Ramos (cell line): ENCODE measurements around the gene CRYBA2.

ENCODE experiments used
- in situ Hi-C: fragments of 300-500 bp; cut with MboI; formaldehyde crosslinking; loops from one replicate; pipeline ENCODE4 v1.14.3; 2022; ENCODE audit warnings: low sequenced_read_pairs; ENCODE audit not compliant: unreplicated experiment

CRYBA2 gene

DNA sequence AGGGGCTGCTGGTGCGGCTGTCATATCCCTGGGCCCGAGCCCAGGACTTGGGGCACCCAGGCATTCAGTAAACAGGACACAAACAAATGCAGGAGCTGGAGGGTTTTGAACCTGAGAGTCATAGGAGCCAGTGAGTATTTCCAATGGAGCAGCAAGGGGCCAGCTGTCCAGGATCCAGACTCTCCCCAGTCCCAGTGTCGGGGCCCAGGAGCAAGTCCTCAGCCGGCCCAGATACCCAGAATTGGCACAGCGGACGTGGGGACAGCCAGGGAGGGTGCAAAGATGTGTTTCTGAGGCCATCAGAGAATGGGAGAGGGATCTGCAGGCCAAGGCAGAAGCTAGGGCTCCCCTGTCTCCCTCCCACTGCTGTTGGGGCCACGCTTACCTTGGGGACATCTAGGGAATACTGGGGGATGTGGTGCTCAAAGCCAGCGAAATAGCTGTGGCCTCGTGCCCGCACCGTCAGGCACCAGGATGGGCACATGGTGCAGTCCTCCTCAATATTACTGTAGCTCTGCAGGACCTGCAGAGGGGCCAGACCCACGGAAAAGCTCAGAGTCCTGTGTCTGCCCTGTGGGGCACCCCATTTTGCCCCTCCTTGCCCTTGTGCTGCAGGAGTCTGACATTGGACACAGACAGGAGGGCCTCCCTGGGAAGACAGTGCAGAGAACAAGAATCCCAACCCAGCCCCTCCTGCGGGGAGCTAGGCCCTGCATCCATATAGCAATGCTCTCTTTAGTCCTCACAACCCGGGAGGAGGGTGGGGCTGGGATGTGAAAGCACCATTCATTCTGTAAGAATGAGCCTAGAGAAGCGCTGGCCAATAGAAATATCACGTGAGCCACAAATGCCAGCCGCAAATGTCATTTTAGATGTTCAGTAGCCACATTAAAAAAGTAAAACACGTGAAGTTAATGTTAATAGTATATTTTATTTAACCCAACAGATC is 32.7 kb upstream of the CRYBA2 start:
- in situ Hi-C loops = loop anchor here (10.0 kb wide), 1 partner anchor 129 kb away; no protein-coding TSS in a partner anchor

DNA sequence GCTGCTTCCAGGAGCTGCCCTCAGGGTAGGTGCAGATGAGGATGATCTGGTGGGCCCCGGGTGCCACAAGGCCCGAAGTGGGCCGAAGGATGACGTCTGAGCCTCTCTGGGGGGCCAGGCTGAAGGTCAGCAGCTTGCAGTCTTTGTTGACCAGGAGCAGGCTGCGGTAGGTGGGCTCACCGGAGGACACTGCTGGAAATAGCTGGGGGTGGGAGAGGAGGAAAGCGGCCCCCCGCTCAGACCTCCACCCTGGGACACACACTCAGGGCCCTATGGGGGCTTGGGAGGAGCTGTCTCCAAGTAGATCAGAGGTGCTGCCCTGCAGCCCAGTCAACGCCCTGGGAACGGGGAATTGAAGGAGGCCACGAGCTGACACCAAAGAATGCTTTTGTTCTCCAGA is 30.8 kb upstream of the CRYBA2 start:
- in situ Hi-C loops = loop anchor here (10.0 kb wide), 1 partner anchor 131 kb away; no protein-coding TSS in a partner anchor

DNA sequence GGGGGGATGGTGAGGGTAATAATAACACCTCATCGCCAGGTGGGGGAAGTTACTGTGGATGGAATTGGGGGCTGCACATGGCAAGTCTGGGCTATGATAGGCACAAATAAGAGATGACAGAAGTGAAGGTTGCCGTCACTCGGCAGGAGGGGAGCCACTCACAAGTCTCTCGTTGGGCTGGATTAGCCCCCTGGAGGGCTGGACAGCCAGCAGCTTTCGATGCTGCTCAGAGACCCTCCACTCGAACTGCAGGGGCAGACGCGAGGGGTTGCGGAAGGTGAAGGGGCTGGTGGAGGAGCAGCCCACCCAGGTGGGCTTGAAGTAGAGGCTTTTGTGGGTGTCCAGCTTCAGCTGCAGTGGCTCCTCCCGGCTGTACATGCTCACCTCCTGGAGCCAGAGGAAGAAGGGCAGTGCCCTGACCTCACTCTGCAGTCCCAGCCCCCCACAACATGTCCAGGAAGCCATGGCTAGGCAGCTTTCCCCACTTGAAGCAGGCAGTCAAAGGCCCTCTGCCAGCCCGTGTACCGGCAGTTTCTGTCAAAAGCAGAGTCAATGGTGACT is 29.9 kb upstream of the CRYBA2 start:
- in situ Hi-C loops = loop anchor here (10.0 kb wide), 1 partner anchor 132 kb away; no protein-coding TSS in a partner anchor

DNA sequence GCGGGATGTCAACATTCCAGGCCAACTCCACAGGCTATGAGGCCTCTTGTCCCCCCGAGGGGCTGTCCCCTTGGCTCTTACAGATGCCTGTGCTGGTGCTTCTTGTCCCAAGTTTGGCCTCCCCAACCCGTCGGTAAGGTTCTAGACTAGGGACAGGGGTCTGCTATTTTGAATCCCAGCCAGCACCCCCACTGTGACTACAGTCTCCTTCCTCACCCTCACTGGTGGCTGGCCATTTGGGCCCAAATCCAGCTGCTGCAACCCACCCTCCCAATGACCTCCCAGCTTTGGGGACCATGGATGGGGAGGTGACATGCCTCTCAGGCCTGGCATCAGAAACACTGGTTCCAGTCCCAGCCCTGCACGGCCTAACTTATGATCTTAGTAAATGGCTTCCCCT is 29.4 kb upstream of the CRYBA2 start:
- in situ Hi-C loops = loop anchor here (10.0 kb wide), 1 partner anchor 132 kb away; no protein-coding TSS in a partner anchor

DNA sequence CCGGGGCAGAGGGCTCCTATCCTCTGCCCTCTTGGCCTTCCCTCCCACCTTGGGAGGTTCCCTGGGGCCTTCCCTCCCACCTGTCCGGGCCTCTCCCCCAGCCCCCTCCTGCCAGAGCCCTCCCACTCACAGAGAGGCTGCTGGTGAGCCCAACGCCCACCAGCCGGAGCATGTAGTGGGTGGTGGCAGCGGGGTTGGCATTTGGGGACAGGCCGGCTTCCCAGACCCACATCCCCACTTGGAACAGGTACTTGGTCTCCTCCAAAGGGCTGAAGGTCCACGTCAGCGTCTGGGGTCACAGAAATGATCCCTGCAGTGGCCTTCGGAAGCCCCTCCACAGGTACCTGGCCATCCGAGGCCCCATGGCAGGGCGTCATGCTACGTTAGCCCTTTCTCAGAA is 28.8 kb upstream of the CRYBA2 start:
- in situ Hi-C loops = loop anchor here (10.0 kb wide), 1 partner anchor 133 kb away; no protein-coding TSS in a partner anchor

DNA sequence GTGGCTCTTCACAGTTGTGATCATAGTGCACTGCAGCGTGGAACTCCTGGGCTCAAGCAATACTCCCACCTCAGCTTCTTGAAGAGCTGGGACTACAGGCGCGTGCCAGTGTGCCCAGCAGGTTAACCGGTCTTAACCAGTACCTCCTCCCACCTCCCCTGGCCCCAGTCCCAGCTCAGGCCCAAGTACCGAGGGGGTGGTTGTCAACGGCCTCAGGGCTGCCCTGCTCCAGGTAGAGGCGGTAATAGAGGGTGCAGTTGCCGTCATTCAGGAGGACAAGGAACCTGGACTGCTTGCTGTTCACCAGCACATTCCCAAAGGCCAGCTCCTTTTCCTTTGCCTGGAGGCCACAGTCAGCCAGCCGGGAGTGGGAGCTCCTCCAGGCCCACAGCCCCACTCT is 28.4 kb upstream of the CRYBA2 start:
- in situ Hi-C loops = loop anchor here (10.0 kb wide), 1 partner anchor 133 kb away; no protein-coding TSS in a partner anchor

DNA sequence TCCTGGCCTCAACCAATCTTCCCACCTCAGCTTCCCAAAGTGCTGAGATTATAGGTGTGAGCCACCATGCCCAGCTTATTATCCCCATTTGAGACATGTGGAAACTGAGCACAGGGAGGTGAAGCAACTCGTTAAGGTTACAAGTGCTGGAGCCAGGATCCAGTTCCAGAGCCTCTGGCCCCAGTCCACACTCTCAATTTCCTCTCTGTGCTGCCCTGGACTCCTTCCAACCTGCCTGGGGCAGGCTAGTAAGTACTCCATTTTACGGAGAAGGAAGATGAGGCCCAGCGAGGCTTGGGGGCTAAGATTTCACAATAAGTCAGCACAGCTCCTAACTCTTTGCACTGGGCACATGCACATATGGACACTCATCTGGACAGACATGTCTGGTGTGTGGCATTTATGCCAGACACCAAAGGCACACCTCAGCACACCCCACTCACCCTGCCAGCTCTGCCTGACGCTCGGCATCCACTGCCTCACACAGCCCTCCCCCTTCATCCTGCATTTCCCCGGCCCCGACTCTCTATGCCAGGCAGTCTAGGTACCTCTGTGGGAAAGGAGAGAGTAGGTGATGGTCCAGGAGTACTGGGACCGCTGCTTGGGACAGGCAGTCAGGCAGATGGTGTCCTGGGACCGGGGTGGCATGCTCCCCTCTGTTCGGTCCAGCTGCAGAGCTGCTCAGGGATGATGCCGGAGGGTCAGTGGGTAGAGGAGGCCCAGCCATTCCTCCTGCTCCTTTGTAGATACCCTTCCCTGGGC is 27.6 kb upstream of the CRYBA2 start:
- in situ Hi-C loops = loop anchor here (10.0 kb wide), 1 partner anchor 134 kb away; no protein-coding TSS in a partner anchor

DNA sequence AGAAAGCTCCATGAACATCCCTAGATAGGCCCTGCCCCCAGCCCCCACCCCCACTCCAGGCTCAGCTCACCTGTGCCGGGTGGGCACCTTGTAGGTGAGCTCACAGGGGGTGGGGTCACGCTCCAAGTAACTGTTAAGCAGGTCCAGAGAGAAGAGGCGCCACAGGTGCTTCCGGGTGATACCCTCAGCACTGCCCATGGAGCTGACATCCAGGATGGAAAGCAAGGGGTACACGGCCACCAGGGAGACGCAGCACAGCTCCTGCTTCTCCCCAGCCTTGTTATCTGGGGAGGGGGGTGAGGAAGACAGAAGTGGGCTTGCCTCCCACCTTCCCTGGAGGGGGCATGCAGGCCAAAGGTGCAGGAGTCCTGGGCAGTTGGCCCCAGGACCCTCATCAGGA is 26.2 kb upstream of the CRYBA2 start:
- in situ Hi-C loops = no loop called here

DNA sequence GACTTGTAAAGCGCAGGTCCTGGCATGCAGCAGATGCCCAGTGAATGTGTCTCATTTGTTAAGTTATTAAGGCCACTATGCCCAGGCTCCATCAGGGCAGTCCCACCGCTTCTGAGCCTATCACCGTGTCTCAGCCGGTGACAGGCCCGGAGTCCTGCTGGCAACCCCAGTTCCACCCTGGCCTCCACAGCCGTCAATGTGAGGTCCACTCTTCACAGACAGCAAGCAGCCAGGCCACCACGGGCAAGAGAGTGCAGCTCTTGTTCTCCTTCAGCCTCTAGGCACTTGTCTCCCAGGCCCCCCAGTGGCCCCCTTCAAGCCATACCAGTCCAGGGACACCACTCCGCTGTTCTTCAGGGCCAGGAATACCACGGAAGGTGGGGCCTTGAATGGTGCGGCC is 25.5 kb upstream of the CRYBA2 start:
- in situ Hi-C loops = no loop called here

DNA sequence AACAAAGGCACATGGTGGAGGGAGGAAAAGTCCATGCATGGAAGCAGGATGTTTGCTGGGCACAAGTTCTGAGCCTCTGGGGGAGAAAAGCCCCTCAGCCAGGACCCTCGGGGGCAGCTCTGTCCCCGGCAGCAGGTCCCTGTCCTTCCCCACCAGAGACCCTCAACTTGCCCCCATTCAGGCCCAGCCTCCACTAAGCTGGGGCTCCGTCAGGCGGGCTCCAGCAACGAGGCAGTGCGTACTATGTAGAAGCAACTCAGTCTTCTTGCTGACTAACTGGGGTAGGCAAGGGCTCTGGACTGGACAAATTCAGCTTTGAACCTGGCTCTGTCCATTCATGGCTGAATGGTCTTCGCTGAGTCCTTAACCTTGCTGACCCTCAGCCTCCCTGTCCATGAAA is 25.1 kb upstream of the CRYBA2 start:
- in situ Hi-C loops = no loop called here

DNA sequence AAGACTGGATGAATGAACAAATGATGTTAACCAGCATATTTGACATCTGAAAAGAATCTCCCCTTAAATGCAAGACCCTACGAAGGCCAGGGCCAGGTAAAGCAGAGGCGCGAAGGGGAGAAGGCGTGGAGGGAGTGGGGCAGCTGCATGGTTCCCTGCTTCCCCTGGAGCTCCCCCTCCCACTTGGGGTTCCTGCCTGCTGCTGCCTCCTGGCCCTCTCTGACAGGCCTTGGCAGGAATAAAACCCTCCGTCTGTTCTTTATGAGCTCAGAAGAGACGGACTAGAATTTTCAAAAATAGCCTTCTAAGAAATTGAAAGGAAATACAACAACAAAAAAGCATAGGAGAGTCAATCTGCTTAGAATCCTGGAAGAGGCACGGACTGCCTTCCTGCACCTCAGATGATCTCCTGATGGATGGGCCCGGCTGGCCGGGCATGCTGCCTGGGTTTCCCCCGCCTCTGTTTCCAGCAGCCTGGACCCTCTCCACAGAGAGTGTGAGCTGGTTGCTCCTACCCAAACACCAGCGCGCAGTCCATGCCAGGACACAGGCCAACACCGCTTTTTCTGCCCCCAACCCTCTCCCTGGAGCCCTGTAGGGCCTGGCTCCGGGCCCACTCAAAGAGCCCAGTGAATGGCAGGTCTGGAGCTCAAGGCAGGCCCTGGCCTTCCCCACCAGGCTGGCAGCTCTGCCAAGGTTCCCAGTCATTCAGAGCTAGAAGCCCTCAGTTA is 24.1 kb upstream of the CRYBA2 start:
- in situ Hi-C loops = no loop called here

DNA sequence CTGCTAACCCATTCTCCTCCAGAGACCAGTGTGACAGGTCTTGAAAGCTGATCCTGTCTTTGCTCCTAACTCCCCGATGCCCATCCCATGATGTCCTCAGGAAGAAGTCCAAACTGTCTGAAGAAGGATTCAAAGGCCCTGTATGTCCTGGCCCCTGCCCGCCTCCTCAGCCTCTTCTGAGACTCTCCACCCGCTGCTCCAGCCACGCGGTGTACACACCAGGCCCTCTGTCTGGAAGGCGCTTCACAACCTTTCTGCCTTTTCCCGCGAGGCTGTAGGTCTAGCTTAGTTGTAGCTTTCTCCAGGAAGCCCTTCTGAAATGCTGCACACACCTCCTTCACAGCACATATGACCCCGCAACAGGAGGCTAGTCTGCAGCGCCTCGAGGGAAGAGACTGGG is 23.5 kb upstream of the CRYBA2 start:
- in situ Hi-C loops = no loop called here

DNA sequence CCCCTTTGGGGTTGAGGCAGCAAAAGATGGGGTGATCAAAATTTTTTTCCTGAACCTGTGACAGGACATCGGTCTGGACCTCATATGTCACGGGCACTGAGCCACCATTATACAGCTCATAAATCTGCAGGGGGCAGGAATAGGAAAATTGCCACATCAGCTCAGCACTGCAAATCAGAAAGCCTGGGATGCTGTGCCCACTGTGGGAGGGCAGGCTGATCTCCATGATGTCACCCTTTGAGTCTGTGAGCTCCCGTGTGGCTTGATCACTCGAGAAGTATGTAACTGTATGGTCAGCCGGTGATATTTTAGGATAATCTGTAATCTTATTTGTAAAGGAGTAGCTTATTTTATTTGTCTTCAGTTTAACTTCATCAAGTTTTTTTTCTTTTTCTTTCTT is 17.7 kb upstream of the CRYBA2 start:
- in situ Hi-C loops = no loop called here

DNA sequence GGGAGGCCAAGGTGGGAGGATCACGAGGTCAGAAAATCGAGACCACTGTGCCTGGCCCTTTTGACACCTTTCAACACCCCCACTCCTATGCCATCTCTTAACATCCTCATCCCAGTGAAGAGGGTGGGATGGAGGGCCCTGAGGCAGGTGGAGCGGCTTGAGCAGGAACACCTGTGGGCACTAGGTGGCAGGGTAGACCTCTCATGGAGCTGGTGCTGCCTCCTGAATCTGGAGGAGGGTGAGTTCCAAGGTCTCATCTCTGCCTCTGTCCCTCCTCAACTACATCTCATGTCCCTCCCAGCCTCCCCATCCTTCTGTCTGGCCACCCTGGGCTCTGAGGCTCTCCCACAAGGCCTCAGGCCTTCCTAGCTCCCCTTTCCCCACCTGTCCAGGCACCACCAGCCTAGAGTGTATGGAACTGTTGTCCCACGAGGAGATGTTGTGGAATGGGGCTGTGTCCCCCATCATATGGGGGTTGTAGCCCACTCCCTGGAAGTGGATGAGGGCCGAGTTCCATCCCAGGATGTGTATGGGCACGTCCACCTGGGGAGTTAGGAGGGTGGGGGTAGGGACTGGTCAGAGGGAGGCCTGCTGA is 17.0 kb upstream of the CRYBA2 start:
- in situ Hi-C loops = no loop called here

DNA sequence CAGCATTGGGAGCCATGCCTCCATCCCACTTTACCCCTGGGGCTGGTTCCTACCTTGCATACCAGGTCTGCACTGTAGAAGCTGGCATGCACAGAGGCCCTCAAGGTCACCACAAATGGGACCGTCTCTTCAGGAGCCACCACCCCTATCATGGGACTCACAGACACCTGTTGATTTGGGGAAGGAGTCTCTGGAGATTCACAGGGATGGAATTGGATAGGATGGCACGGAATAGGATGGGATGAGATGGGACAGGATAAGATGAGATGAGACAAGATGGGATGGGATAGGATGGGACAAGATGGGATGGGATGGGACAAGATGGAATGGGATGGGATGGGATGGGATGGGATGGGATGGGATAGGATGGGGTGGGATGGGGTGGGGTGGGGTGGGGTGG is 16.1 kb upstream of the CRYBA2 start:
- in situ Hi-C loops = no loop called here

DNA sequence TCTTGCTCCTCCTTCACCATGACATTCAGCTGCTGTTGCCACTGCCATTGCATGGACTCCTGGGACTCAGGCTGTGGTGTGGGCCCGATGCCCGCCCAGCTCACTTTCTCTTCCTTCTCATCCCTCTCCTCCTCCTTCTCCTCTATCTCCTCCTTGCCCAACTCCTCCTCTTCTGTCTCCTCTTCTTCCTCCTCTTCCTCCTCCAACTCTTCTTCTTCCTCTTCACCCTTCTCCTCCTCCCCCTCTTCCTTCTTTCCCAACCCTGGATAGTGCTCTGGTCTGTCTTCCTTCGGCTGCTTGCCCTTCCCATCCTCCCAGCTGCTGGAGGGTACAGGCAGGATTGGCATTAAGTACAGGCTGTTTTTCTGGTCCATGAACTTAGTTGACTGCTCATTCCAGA is 10.8 kb upstream of the CRYBA2 start:
- in situ Hi-C loops = no loop called here

DNA sequence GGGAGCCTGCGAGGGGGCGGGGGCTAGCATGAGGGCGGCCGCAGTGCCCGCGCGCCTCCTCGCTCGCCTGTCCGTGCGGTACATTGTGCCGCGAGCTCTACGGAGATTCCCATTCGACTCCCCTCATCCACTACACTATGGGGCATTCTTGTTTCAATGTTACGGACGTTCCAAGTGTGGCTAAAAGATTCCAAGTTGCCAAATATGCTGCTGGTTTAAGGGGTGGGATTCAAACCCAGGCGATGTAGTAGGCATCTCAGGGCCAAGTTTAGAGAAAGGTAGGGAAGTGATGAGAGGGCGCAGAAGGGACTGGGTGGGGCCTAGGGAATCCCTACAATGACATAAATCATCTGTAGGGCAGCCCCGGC is 10.0 kb upstream of the CRYBA2 start:
- in situ Hi-C loops = no loop called here

DNA sequence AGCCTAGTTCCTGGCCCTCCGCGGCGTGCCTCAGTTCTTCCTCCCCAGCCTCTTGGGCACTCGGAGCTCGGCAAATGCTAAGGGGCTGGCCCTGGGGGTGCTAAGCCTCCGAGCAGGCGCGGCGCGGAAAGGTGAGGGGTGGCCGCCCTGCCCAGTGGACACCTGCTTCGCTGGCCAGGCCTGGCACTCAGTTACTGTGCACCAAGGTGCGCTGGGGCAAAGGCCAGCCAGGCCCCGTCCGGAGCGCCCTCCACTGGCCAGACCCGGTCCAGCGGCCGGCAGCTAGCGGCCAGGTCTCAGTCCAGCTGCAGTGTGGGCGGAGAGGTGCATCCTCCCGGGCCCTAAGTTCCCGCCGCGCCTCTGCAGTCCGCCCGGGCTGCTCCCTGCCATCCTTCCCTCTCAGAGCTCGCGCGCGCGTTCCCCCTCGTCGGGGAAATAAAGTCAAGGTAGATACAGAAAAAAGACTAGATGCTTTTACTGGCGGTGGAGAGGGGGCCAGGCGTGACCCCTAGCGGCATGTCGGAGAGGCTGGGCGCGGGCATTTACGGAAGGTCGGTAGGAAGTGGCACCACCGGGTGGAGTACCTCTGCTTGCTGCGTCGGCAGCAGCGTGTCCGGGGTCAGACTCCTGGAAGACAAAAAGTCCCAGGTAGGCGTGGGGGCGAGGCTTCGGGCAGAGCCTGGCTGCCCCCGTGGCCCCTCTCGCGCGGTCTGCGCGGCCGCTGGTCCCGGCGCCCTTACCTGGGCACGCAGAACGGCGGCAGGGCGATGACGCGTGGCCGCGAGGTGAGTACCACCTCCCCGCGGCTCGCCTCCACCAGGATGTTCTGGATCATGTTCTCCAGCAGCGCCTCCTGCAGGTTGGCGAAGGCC is 9.4 kb upstream of the CRYBA2 start:
- in situ Hi-C loops = no loop called here
